ENCODE results near the gene KRTAP5-6.

KRTAP5-6 gene

GRCh38 chr11:1693327-1694063 is 3.5 kb upstream of the KRTAP5-6 start:
- Histone ChIP-seq H3K9me3 (ENCODE audit: severe bottlenecking) (no peaks in the 10 kb centered on the region), H3K4me3 (ENCODE audit: low read depth, low read length) (peak overlapping the region; percentile 40), H3K36me3 (no peaks in the 10 kb centered on the region), H3K27me3 (ENCODE audit: insufficient read depth, low read depth, severe bottlenecking) (peaks cover 72% of the 10 kb centered on the region), H3K27ac (no peak overlapping the region)
- peak; percentile 93 for TF ChIP-seq CTCF (IDR thresholded peaks at IDR 0.05; ENCODE audit: low read depth, low read length)
- peak; percentile 83 for DNase-seq

DNA sequence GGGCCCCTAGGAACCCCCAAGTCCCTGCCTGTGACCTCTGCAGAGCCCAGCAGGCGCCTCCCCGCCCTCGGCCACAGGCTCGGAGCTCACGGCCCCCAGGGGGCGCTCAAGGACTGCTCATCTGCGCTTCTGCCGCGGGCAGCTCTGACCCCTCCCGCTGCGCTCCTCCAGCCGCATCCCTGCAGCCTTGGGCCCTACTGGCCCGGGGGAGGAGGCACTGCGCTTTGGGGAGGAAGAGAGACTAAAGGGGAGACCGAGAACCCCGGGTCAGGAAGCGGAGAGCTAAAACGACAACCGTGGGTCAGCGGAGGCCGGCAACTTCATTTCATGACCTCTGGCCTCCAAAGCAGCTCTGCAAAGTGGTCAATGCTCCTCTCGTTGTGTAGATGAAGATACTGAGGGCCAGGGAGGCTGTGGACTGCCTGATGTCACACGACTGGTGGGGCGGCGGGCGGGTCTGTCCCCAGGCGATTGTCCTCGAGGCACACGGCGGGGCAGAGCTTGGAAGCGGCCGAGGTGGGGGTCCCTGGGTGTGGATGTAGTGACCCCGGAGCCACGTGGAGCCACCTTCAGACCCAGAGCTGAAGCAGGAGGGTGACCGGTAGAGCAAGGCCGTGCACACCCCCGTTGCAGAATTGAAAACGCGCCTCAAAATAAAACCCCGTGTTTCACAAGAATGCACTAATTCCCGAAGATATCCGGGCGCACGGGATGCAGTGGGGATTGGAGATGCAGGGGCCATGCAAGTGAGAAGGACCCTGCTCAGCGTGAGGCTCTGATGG is 2.7 kb upstream of the KRTAP5-6 start:
- Histone ChIP-seq H3K27ac (no peak overlapping the region), H3K9me3 (ENCODE audit: severe bottlenecking) (no peaks in the 10 kb centered on the region), H3K36me3 (no peaks in the 10 kb centered on the region), H3K4me3 (ENCODE audit: low read depth, low read length) (peak overlapping the region; percentile 40; the same call in 1 of the 2 replicates), H3K27me3 (ENCODE audit: insufficient read depth, low read depth, severe bottlenecking) (peaks cover 75% of the 10 kb centered on the region)
- peak; percentile 95 for TF ChIP-seq CTCF (IDR thresholded peaks at IDR 0.05; ENCODE audit: low read depth, low read length)
- DNase-seq, result peak; percentile 82

- DNase-seq, result no peak
- Histone ChIP-seq H3K27ac (no peak overlapping the region), H3K9me3 (ENCODE audit: severe bottlenecking) (no peaks in the 10 kb centered on the region), H3K36me3 (no peaks in the 10 kb centered on the region), H3K4me3 (ENCODE audit: low read depth, low read length) (no peak overlapping the region), H3K27me3 (ENCODE audit: insufficient read depth, low read depth, severe bottlenecking) (peaks cover 79% of the 10 kb centered on the region)
- no peak for TF ChIP-seq CTCF (IDR thresholded peaks at IDR 0.05; ENCODE audit: low read depth, low read length)
Observed at GRCh38 chr11:1694846-1695547, 2.0 kb upstream of the KRTAP5-6 start.

- no peak for DNase-seq
- Histone ChIP-seq H3K27ac (no peak overlapping the region), H3K9me3 (ENCODE audit: severe bottlenecking) (no peaks in the 10 kb centered on the region), H3K36me3 (no peaks in the 10 kb centered on the region), H3K27me3 (ENCODE audit: insufficient read depth, low read depth, severe bottlenecking) (peaks cover 85% of the 10 kb centered on the region), H3K4me3 (ENCODE audit: low read depth, low read length) (no peak overlapping the region)
- no peak for TF ChIP-seq CTCF (IDR thresholded peaks at IDR 0.05; ENCODE audit: low read depth, low read length)
Observed at GRCh38 chr11:1695548-1696108, 1.4 kb upstream of the KRTAP5-6 start.

GRCh38 chr11:1699771-1700170 is 2.8 kb downstream of the KRTAP5-6 start:
- H3K27me3 ChIP-seq (ENCODE audit: insufficient read depth, low read depth, severe bottlenecking), result peaks cover 87% of the 10 kb centered on the region
- no peak for DNase-seq
- TF ChIP-seq CTCF (IDR thresholded peaks at IDR 0.05; ENCODE audit: low read depth, low read length), result no peak

More at GRCh38 chr11:1699771-1700170, 2.8 kb downstream of the KRTAP5-6 start:
- H3K36me3 ChIP-seq, result no peaks in the 10 kb centered on the region
- H3K9me3 ChIP-seq (ENCODE audit: severe bottlenecking), result no peaks in the 10 kb centered on the region
- no peak overlapping the region for H3K27ac ChIP-seq
- H3K4me3 ChIP-seq (ENCODE audit: low read depth, low read length), result no peak overlapping the region

All from WERI-Rb-1 (cell line).